ENCODE data around the gene HMGCL. TPM values are rescaled to one million over a fixed set of nuclear protein-coding genes. Genes with fewer than 3 reads are reported as not detected.

The HMGCL gene
- 12.8 to 14.6 TPM (median 12.9 TPM) in 5 replicates for total RNA-seq (2022; extraction: Qiagen RNA extraction; ENCODE audit: low read depth)

DNA sequence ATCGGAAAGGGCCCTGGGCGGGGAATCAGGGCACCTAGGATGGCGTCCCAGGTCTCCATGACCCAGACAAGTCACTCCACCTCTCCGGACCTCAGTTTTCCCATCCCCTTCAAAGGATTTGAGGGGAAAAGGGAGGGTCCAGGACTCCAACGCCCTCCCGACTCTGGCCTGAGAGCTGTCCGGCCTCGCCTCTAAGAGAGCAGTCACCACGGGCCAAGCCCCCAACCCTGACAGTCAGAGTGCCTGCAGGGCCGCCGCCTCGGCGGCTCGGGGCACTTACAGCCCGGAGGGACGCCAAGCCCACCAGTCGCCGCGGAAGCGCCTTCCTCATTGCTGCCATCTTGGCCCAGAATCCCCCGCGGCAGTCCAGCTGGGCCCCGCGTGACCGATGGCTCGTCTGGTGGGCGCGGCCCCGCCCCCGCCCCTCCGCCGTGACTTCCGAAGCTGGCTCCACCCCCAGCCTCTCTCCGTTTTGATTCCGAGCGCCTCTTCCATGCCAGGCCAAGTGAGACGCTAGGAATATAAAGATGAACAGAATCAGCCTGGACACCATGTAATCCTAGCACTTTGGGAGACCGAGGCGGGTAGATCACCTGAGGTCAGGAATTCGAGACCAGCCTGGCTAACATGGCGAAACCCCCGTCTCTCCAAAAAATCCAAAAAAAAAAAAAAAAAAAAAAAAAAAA, at the start of gene HMGCL:
HMGCL (minus strand) TSS at position 354 of the 686 bp plus-strand sequence; CDS start at position 340, 14 bp downstream.

DNA sequence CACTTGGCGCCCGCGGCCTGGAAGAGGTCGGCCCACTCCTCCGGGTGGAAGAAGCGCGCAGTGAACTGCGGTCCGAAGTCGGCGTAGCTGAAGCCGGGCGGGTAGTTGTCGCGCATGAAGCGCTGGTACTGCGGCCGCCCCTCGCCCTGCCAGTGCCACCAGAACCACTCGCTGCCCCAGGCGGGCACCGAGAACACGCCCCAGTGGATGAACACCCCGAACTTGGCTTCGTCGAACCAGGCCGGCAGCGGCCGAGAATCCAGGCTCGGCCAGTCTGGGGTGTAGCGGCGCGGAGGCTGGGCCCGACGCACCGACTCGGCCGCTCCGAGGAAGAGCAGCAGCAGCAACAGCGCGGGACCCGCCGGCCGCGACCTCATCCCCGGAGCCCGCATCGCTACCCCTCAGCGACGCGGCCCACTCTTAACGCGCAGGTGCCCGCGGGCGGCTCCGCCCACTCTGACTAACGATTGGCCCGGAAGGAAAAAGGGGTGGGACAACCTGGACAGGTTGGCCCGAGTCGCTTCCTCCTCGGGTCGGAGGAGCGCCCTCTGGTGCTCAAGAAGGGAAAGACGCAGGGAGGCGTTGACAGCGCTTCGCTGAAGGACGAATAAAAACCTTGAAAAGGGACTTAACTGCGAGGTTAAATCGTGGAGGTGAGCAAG, 42.8 kb upstream of the HMGCL start, which contains the start of gene FUCA1:
FUCA1 (minus strand) TSS at position 396 of the 662 bp plus-strand sequence; CDS start at position 392, 4 bp downstream.

DNA sequence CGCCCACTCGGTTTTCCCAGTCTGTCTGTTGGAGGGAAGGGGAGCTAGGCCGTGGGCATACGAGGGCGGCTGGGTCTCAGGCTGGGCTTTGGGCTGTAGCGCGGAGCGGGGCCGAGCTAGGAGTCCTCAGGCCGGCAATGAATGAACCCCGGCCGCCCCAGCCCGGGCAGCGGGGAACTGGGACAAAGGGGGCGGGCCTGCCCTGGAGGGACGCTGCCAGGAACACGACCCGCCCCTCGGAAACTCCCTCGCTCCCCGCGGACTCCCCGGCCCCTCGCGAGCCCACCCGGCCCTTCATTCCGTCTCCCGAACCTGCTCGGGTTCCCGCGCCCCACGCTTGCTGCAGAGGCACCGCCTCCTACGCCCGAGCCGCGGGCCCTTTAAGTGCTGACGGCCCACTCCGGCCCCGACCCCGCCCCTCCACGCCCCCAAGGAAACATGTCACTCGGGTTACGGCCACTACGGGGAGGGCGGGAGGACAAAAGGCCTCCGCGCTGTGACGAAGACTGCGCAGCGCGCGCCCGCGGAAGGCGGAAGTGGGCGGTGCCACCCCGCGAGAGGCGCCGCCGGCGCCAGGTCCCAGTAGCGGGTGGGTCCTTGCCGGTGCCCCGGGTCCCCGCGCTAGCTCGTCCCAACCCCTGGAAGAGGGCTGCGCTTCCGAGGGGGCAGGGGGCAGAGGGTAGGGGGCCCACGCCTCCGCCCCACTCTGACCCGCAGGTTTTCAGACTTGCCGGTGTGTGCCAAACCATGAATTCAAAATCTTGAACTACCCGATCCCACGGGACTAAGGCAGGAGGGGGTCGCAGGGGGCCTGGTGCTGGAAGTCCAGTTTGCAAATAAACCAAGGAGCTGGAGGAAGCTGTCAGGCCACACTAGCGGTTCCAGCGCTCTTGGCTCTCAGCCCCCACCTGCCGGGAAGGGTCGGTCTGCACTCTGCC, 24.6 kb downstream of the HMGCL start, which contains the start of gene GALE:
GALE (minus strand) TSS at position 355 of the 938 bp plus-strand sequence. CDS start 1,747 bp downstream, outside the sequence.

DNA sequence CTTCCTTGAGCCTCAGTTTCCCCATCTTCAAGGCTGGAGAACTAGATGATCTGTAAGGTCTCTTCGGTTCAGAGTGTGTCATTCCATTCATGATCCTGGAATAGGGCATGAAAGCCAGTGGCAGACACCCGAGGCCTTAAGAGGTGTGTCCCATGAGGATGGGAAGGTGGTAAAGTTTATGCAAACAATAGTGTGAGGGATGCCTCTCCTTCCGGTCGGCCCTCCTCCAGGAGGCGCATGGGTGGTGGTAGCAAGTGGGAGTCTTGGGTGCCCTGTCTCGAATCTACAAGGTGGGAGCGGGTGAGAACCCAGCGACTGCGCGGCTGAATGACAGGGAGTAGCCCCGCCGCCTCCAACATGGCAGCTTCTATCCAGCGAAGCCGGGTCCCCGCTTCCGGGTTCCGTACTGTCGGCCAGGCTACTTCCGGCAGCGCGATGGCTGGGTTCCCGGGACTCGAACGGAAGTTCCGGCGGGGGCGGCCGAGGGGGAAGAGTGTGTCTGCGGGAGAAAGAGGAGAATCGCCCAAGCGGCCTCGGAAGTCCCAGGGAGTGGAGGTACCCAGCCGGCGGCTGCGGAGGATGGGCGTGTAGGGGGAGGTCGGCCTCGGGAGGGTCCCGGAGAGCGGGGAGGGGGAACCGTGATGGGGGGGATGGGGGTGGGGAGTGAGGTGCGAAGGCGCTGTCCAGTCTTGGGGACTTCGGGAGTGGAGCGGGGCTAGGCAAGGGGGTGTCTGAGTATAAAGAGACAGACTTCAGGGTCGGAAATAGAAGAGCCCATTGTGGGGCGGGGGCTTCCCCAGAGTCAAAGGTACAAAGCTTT, 34.3 kb downstream of the HMGCL start, which contains the start of gene LYPLA2:
LYPLA2 (plus strand) TSS at position 450 of the 820 bp plus-strand sequence. CDS start 1,538 bp downstream, outside the sequence.

DNA sequence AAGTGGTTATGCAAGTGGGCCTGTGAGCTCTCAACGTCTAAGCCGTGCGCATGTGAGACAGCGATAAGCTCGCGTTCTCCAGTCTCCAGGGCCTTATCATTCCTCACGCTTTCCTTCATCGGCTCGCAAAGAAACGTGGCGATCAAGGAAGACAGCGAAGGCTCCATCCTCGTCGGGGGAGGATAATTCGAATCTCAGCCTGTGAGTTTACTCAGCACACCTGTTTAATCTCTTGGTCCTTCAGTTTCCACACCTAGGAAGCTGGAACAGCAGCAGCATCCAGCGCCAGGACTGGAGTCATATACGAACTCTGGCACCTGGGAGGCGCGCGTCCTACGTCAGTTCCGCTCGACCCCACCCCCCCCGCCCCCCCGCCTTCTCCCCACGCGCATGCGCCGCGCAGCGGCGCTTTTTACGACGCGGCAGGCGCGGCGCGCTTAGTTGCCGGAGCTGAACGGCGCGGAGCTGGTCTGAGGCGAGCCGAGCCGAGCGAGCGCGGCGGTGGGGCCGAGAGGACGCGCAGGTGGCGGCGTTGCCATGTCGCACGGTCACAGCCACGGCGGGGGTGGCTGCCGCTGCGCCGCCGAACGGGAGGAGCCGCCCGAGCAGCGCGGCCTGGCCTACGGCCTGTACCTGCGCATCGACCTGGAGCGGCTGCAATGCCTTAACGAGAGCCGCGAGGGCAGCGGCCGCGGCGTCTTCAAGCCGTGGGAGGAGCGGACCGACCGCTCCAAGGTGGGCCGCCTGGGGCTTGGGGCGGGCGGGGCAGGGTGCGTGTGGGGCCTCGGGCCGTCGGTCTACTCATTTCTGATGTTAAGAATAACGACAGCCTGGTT, 47.0 kb downstream of the HMGCL start, which contains the start of gene PITHD1:
PITHD1 (plus strand) TSS at position 440 of the 836 bp plus-strand sequence; CDS start at position 538, 98 bp downstream.

Other genes with a start within 250 kb of the HMGCL start
- gene RPL11, start 133.6 kb downstream of the HMGCL start, total RNA-seq (2022; extraction: Qiagen RNA extraction; ENCODE audit: low read depth) = 1,243 to 1,564 TPM (median 1,402 TPM) in 5 replicates
- 25.9 to 33.4 TPM (median 27.1 TPM) in 5 replicates for gene ELOA, start 82.0 kb downstream of the HMGCL start, total RNA-seq (2022; extraction: Qiagen RNA extraction; ENCODE audit: low read depth)
- 29.5 to 40.2 TPM (median 36.9 TPM) in 5 replicates for gene PITHD1, start 47.0 kb downstream of the HMGCL start, total RNA-seq (2022; extraction: Qiagen RNA extraction; ENCODE audit: low read depth)
- gene LYPLA2, start 34.3 kb downstream of the HMGCL start, total RNA-seq (2022; extraction: Qiagen RNA extraction; ENCODE audit: low read depth) = 58.0 to 63.2 TPM (median 62.5 TPM) in 5 replicates
- gene GALE, start 24.7 kb downstream of the HMGCL start, total RNA-seq (2022; extraction: Qiagen RNA extraction; ENCODE audit: low read depth) = 66.9 to 78.9 TPM (median 74.3 TPM) in 5 replicates
- gene FUCA1, start 42.9 kb upstream of the HMGCL start, total RNA-seq (2022; extraction: Qiagen RNA extraction; ENCODE audit: low read depth) = 8.5 to 10.5 TPM (median 9.6 TPM) in 5 replicates
- not detected in 5 replicates for gene CNR2, start 87.9 kb upstream of the HMGCL start, total RNA-seq (2022; extraction: Qiagen RNA extraction; ENCODE audit: low read depth)
- 26.3 to 37.8 TPM (median 29.2 TPM) in 5 replicates for gene PNRC2, start 134.4 kb upstream of the HMGCL start, total RNA-seq (2022; extraction: Qiagen RNA extraction; ENCODE audit: low read depth)
- 79.8 to 90.0 TPM (median 81.8 TPM) in 5 replicates for gene SRSF10, start 154.9 kb upstream of the HMGCL start, total RNA-seq (2022; extraction: Qiagen RNA extraction; ENCODE audit: low read depth)

Data from A549 treated with CpdA at 1 μM for 4 hours (cell line).